MV-4-11 (cell line): ENCODE data around the gene TENM3.

ENCODE experiments used
- DNase-seq: peaks from one replicate; lab custom pipeline; 2025; lab: John Stamatoyannopoulos, UW

TENM3 gene

GRCh38 chr4:182288534-182288933 lies 45.3 kb downstream of the TENM3 start:
- peak; percentile 82 for DNase-seq

GRCh38 chr4:182289809-182290208 lies 46.6 kb downstream of the TENM3 start:
- no peak for DNase-seq

GRCh38 chr4:182291175-182291574 lies 48.0 kb downstream of the TENM3 start:
- DNase-seq: no peak

- DNase-seq: no peak
Observed at GRCh38 chr4:182291597-182292270, 48.5 kb downstream of the TENM3 start.

- DNase-seq: no peak
Observed at GRCh38 chr4:182292612-182293011, 49.4 kb downstream of the TENM3 start.

- no peak for DNase-seq
Observed at GRCh38 chr4:182293691-182294255, 50.6 kb downstream of the TENM3 start.

GRCh38 chr4:182294451-182294850 lies 51.2 kb downstream of the TENM3 start:
- no peak for DNase-seq

- DNase-seq: no peak
Observed at GRCh38 chr4:182297659-182298058, 54.5 kb downstream of the TENM3 start.

GRCh38 chr4:182301736-182302135 lies 58.5 kb downstream of the TENM3 start:
- no peak for DNase-seq

- no peak for DNase-seq
Observed at GRCh38 chr4:182303847-182304246, 60.6 kb downstream of the TENM3 start.

GRCh38 chr4:182306792-182307507 lies 63.7 kb downstream of the TENM3 start:
- no peak for DNase-seq

GRCh38 chr4:182307746-182308145 lies 64.5 kb downstream of the TENM3 start:
- DNase-seq: no peak

GRCh38 chr4:182309877-182310276 lies 66.7 kb downstream of the TENM3 start:
- no peak for DNase-seq

GRCh38 chr4:182310316-182310715 lies 67.1 kb downstream of the TENM3 start:
- DNase-seq: no peak

GRCh38 chr4:182310962-182311361 lies 67.8 kb downstream of the TENM3 start:
- no peak for DNase-seq

- no peak for DNase-seq
Observed at GRCh38 chr4:182314537-182314936, 71.3 kb downstream of the TENM3 start.

- no peak for DNase-seq
Observed at GRCh38 chr4:182318256-182318655, 75.1 kb downstream of the TENM3 start.

GRCh38 chr4:182320092-182320491 lies 76.9 kb downstream of the TENM3 start:
- DNase-seq: no peak

- no peak for DNase-seq
Observed at GRCh38 chr4:182320580-182320979, 77.4 kb downstream of the TENM3 start.

- no peak for DNase-seq
Observed at GRCh38 chr4:182324282-182324681, 81.1 kb downstream of the TENM3 start.

- no peak for DNase-seq
Observed at GRCh38 chr4:182325397-182325796, 82.2 kb downstream of the TENM3 start.

GRCh38 chr4:182325848-182326255 lies 82.7 kb downstream of the TENM3 start:
- DNase-seq: no peak

GRCh38 chr4:182328505-182328904 lies 85.3 kb downstream of the TENM3 start:
- no peak for DNase-seq
